Fibroblast of lung (primary cell): ENCODE measurements around the gene SPTBN1. TPM values are rescaled to one million over a fixed set of nuclear protein-coding genes. Genes with fewer than 3 reads are reported as not detected.

Experiments
- DNase-seq, 2 donors: peaks; one replicate each; pipeline versions ENCODE4 v3.0.0 to v3.0.0-alpha.2; 2010; ENCODE audit warnings: low read depth in 2 of 2
- H2AFZ ChIP-seq: 2 replicates; pipeline ENCODE4 v1.5.1; 2012; ENCODE audit warnings: low read length, control low read depth, inconsistent platforms
- H3K27ac ChIP-seq: 2 replicates; pipeline ENCODE4 v1.5.1; 2011; ENCODE audit warnings: low read length, control low read depth; ENCODE audit not compliant: insufficient read depth
- H3K27me3 ChIP-seq: 2 replicates; pipeline ENCODE4 v1.5.1; 2011; ENCODE audit warnings: mild to moderate bottlenecking, low read length; ENCODE audit not compliant: control insufficient read depth, insufficient read depth
- H3K36me3 ChIP-seq: 2 replicates; pipeline ENCODE4 v1.5.1; 2011; ENCODE audit warnings: low read length; ENCODE audit not compliant: control insufficient read depth, insufficient read depth
- H3K4me1 ChIP-seq: 2 replicates; pipeline ENCODE4 v1.5.1; 2011; ENCODE audit warnings: low read length; ENCODE audit not compliant: control insufficient read depth, insufficient read depth; ENCODE audit errors: extremely low read depth
- H3K4me2 ChIP-seq: 2 replicates; pipeline ENCODE4 v1.5.1; 2011; ENCODE audit warnings: low read length, control low read depth; ENCODE audit not compliant: insufficient read depth; ENCODE audit errors: extremely low read depth
- H3K4me3 ChIP-seq, 4 experiments: fragments of 200-600 bp in 1 of 4; sonication (generic) in 1 of 4; replicated peaks in 1 of 4; 2 replicates each; pipeline ENCODE4 v1.5.1; 2011 to 2016; ENCODE audit warnings: low read length in 4 of 4, low read depth in 3 of 4, mild to moderate bottlenecking in 3 of 4, control low read depth in 2 of 4, inconsistent platforms in 1 of 4, mixed read lengths in 1 of 4; ENCODE audit not compliant: insufficient read depth in 1 of 4; ENCODE audit errors: control extremely low read depth in 1 of 4
- H3K79me2 ChIP-seq: 2 replicates; pipeline ENCODE4 v1.5.1; 2012; ENCODE audit warnings: mild to moderate bottlenecking, low read length, inconsistent platforms; ENCODE audit not compliant: control insufficient read depth, insufficient read depth
- H3K9ac ChIP-seq: 2 replicates; pipeline ENCODE4 v1.5.1; 2011; ENCODE audit warnings: mild to moderate bottlenecking, low read length, control low read depth; ENCODE audit not compliant: insufficient read depth
- H3K9me3 ChIP-seq: 2 replicates; pipeline ENCODE4 v1.5.1; 2012; ENCODE audit warnings: low read depth, low read length; ENCODE audit not compliant: control insufficient read depth, insufficient read depth
- H4K20me1 ChIP-seq: 2 replicates; pipeline ENCODE4 v1.5.1; 2011; ENCODE audit warnings: low read length; ENCODE audit not compliant: control insufficient read depth, insufficient read depth; ENCODE audit errors: extremely low read depth
- CTCF ChIP-seq, 2 donors: IDR thresholded peaks in 1 of 2; conservative IDR thresholded peaks in 1 of 2; 1 replicate in 1 of 2; 2 replicates in 1 of 2; pipeline ENCODE4 v1.5.1; 2011 to 2012; ENCODE audit warnings: low read length in 2 of 2, control low read depth in 1 of 2, inconsistent platforms in 1 of 2, low read depth in 1 of 2, mild to moderate bottlenecking in 1 of 2
- EZH2 ChIP-seq: IDR thresholded peaks from 2 replicates; pipeline ENCODE4 v1.5.1; 2012; ENCODE audit warnings: low read length, control low read depth, mild to moderate bottlenecking; ENCODE audit errors: missing control alignments
- polyA plus RNA-seq, 2 donors: library from polyadenylated mRNA; depleted of rRNA in 1 of 2; stranded (reverse) in 1 of 2; unstranded in 1 of 2; fragments of >200 nt; gene quantifications; 2 replicates each; pipeline ENCODE4 v1.2.1, GENCODE V29; 2011 to 2012; ENCODE audit warnings: missing spikeins in 1 of 2
- total RNA-seq: library from RNA; depleted of rRNA; stranded (reverse); fragments of >200 nt; gene quantifications from 2 replicates; pipeline ENCODE4 v1.2.1, GENCODE V29; 2014

Gene SPTBN1
- total and polyA plus RNA-seq, 2 donors (not counting 1 experiment from before 2014, with no cell fraction given): 123 to 325 TPM

GRCh38 chr2:54590216-54591120 is 134.3 kb downstream of the SPTBN1 start:
- Histone ChIP-seq H3K9ac (no peak overlapping the region), H4K20me1 (no peaks in the 10 kb centered on the region), H3K4me3 (no peak overlapping the region), H3K27me3 (no peaks in the 10 kb centered on the region), H3K36me3 (peaks cover 1% of the 10 kb centered on the region), H3K4me1 (peaks cover 2% of the 10 kb centered on the region), H3K9me3 (no peaks in the 10 kb centered on the region), H2AFZ (no peak overlapping the region), H3K79me2 (peaks cover 69% of the 10 kb centered on the region), H3K4me2 (no peak overlapping the region), H3K27ac (no peak overlapping the region)
- no peak for DNase-seq
- no peak for TF ChIP-seq EZH2
- TF ChIP-seq CTCF (conservative IDR thresholded peaks at IDR 0.05 in 1 of 2, IDR thresholded peaks at IDR 0.05 in 1 of 2; ENCODE audit: low read depth in 1 of 2, low read length in 2 of 2): no peak

- Histone ChIP-seq H3K79me2 (peaks cover 70% of the 10 kb centered on the region), H3K9me3 (no peaks in the 10 kb centered on the region), H2AFZ (no peak overlapping the region), H3K4me3 (no peak overlapping the region), H3K36me3 (peaks cover 1% of the 10 kb centered on the region), H3K27me3 (no peaks in the 10 kb centered on the region), H3K4me1 (peaks cover 3% of the 10 kb centered on the region), H3K9ac (no peak overlapping the region), H3K27ac (no peak overlapping the region), H3K4me2 (no peak overlapping the region), H4K20me1 (no peaks in the 10 kb centered on the region)
- TF ChIP-seq CTCF (conservative IDR thresholded peaks at IDR 0.05 in 1 of 2, IDR thresholded peaks at IDR 0.05 in 1 of 2; ENCODE audit: low read depth in 1 of 2, low read length in 2 of 2): no peak
- TF ChIP-seq EZH2: no peak
- DNase-seq: no peak
Measured at GRCh38 chr2:54591551-54591950, 135.4 kb downstream of the SPTBN1 start.

- no peaks in the 10 kb centered on the region for H3K27me3 ChIP-seq
- H2AFZ ChIP-seq: no peak overlapping the region
- H3K27ac ChIP-seq: no peak overlapping the region
- H3K9ac ChIP-seq: no peak overlapping the region
- H3K4me3 ChIP-seq: no peak overlapping the region
- no peak for DNase-seq
- H3K4me2 ChIP-seq: no peak overlapping the region
- H3K4me1 ChIP-seq: peaks cover 8% of the 10 kb centered on the region
- H4K20me1 ChIP-seq: peaks cover 3% of the 10 kb centered on the region
- H3K36me3 ChIP-seq: peaks cover 1% of the 10 kb centered on the region
- no peaks in the 10 kb centered on the region for H3K9me3 ChIP-seq
- peaks cover 69% of the 10 kb centered on the region for H3K79me2 ChIP-seq
- no peak for TF ChIP-seq EZH2
- no peak for TF ChIP-seq CTCF (conservative IDR thresholded peaks at IDR 0.05 in 1 of 2, IDR thresholded peaks at IDR 0.05 in 1 of 2; ENCODE audit: low read depth in 1 of 2, low read length in 2 of 2)
Measured at GRCh38 chr2:54593249-54593648, 137.1 kb downstream of the SPTBN1 start.
